NCI-H187 treated with DMSO at 0.1 percent for 48 hours (cell line): Measurements from ENCODE around the gene MTO1.
"Not testable (repeated sequence)": the region's sequence is repeated elsewhere in the genome, so short reads cannot be mapped to it uniquely, and the experiment has no call there.

Experiments
- DNase-seq: peaks from one replicate; lab custom pipeline; 2025; lab: John Stamatoyannopoulos, UW

The MTO1 gene

DNA sequence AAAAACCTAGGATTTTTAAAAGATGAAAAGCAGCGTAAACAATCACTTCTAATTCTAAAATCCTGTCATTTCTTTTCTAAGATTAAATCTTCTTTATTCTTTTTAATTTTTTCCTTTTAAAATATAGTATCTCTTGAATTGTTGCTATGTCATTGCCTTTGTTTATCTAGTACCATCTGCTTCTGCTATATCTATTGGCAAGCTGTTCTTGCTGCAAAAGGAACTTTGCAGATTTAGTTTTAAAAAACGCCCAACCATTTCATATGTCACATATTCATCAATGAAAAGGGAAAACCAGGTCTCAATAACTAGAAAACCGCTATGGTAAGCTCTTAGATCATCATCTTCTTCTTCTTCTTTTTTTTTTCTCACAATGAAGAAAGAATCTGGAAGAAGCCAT is 70.8 kb downstream of the MTO1 start:
- no peak for DNase-seq

DNA sequence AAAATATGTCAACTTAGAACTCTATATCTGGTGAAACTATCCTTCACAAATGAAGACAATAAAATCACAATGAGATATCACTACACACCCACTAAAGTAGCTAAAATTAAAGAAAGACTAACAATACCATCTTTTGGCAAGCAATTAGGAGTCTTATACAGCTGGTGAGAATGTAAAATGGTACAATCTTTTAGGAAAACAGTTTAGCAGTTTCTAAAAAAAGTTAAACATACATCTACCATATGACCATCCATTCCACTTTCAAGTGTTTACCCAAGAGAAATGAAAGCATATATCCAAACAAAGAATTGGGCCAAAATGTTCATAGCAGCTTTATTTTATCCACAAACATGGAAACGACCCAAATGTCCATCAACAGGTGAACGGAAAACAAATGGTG is 73.1 kb downstream of the MTO1 start:
- DNase-seq: no peak

DNA sequence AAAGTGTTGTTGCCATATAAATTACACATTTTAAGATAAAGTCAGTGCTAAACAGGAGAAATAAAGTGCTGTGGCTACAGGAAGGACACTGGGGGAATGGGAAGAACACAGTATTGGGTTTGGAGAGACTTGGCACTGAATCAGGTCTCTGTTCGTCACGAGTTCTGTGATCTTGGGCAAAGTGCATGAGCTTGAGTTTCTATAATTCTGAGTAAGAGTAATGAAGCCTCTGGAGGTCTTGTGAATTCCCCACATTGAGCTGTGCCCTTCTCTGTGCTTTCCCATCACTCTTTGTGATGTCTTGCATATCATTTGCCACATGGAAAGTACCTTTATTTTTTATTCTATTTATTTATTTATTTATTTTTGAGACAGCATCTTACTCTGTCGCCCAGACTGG is 76.1 kb downstream of the MTO1 start:
- DNase-seq: no peak

DNA sequence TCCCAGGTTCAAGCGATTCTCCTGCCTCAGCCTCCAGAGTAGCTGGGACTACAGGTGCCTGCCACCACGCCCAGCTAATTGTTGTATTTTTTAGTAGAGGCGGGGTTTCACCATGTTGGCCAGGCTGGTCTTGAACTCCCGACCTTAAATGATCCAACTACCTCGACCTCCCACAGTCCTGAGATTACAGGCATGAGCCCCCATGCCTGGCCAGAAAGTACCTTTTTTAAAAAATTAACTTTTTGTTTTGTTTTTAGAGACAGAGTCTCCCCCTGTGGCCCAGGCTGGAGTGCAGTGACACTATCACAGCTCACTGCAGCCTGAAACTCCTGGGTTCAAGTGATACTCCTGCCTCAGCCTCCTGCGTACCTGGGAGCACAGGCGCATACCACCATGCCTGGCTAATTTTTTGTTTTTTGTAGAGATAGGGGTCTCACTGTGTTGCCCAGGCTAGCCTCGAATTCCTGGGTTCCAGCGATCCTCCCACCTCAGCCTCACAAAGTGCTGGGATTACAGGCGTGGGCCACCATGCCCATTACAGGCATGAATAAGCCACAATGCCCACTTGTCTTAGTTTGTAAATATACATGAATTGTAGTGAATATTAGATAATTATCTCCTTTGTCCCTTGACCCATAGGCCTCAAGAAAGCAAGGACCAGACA is 76.7 kb downstream of the MTO1 start:
- DNase-seq: no peak

DNA sequence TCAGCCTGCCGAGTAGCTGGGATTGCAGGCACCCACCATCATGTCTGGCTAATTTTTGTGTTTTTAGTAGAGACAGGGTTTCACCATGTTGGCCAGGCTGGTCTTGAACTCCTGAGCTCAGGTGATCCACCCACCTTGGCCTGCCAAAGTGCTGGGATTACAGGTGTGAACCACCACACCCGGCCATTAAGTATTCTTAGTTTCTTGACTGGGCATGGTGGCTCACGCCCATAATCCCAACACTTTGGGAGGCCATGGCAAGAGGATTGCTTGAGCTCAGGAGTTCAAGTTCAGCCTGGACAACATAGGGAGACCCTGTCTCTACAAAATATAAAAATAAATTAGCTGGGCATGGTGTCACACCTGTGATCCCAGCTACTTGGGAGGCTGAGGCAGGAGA is 80.9 kb downstream of the MTO1 start:
- not testable (repeated sequence) for DNase-seq

DNA sequence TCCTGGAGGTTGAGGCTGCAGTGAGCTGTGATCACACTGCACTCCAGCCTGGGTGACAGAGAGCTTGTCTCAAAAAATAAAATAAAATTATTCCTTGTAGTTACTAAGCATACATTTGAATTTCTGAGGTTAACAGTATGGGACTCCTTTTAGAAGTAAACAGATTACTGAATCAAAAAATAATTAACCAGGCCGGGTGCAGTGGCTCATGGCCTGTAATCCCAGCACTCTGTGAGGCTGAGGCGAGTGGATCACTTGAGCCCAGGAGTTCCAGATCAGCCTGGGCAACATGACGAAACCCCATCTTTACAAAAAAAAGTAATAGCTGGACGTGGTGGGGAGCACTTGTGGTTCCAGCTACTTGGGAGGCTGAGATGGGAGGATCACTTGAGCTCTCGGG is 81.4 kb downstream of the MTO1 start:
- no peak for DNase-seq

DNA sequence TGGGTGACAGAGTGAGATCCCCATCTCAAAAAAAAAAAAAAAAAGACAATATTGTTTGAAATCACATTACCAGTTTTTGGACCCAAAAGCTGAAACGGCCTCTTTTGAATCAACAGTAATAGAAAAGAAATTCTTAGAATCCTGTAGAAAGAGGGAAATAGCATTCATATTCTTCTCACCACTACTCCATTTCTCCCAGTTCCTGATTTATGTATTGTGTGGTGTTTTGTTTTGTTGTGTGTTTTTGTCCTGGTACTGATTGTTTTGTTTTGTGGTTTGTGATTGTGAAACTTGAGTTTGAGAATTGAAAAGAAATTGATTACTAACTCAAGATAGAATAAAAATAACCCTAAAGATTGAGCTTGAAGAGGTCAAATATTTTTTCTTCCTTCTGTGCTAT is 85.5 kb downstream of the MTO1 start:
- DNase-seq: no peak

DNA sequence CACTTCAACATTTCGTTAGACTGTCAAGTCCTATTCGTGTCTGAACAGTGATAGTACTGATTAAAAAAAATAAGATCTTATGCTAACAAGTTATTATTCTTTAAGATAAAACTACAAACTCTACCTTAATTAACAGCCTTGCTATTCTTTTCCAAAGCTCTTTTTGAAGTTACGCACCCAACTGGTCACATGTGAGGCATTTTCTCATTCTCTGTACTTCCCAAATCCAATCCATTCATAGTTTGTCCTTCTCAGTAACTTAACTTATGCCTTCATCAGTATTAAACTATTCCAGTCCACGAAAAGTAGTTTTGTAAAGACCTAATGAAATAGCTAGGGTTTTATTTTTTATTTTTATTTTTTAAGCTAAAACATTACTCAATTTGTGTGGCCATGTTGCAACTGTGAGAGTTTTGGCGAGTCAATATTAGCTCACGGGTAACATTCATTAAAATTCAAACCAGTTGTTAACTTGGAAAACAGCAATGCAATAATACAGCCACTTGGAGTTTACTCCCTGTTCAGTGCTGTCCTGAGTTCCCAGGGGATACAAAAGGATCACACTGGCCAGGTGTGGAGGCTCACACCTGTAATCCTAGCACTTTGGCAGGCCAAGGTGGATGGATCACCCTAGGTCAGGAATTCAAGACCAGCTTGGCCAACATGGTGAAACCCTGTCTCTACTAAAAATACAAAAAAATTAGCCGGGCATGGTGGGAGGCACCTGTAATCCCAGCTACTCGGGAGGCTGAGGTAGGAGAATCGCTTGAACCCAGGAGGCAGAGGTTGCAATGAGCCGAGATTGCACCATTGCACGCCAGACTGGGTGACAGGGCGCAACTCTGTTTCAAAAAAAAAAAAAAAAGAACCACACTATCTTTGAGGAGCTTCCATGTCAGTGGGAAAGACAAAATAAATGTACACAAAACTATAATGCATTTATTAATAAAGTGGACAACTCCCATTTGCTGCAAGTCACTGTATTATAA is 87.2 kb downstream of the MTO1 start:
- DNase-seq: no peak

DNA sequence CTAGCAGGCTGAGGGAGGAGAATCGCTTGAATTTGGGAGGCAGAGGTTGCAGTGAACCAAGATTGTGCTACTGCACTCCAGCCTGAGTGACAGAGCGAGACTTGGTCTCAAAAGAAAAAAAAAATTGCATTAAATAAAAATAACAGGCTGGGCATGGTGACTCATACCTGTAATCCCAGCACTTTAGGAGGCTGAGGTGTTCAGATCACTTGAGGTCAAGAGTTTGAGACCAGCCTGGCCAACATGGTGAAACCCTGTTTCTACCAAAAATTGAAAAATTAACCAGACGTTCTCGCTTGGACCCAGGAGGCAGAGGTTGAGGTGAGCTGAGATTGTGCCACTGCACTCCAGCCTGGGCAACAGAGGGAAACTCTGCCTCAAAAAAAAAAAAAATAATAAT is 89.6 kb downstream of the MTO1 start:
- DNase-seq: not testable (repeated sequence)

DNA sequence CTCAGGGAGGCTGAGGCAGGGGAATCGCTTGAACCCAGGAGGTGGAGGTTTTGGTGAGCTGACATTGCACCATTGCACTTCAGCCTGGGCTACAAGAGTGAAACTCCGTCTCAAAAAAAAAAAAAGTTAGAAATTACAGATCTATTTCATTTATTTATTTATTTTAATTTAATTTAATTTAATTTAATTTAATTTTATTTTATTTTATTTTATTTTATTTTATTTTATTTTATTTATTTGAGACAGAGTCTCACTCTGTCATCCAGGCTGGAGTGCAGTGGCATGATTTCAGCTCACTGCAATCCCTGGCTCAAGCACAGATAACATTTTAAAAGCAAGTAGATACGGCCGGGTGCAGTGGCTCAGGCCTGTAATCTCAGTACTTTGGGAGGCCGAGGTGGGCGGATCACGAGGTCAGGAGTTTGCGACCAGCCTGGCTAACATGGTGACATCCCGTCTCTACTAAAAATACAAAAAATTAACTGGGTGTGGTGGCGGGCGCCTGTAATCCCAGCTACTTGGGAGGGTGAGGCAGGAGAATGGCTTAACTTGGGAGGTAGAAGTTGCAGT is 93.9 kb downstream of the MTO1 start:
- DNase-seq: not testable (repeated sequence)

DNA sequence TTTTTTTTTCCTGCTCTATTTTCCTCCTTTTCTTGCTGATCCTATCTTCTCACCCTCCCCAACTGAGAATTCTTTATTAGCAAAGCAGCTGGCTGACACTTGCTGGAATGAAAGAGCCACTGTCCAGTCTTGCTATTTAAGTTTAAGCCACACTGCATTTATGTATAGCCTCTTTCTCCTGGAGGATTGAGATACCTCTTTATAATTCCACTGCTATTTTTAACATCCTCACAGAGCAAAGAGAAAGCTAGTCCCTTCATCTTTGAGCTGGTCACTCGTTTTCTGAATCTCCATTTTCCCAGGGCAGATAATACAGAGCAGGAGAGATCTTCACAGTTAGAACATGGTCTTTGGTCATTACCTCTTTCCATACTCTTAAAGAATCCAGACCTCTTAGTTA is 95.3 kb downstream of the MTO1 start:
- no peak for DNase-seq
